Measurements from ENCODE around the gene TBC1D19.
A peak's percentile ranks its signal among the peaks of the same experiment; 100 is the strongest.

The TBC1D19 gene

GRCh38 chr4:26701095-26701494 is 117.2 kb downstream of the TBC1D19 start:
- no peak for TF ChIP-seq CTCF (IDR thresholded peaks at IDR 0.05; ENCODE audit: low read length, missing control alignments)
- H3K4me3 ChIP-seq (replicated peaks; ENCODE audit: low read depth, low read length), result no peak overlapping the region
- DNase-seq (ENCODE audit: low read depth), result no peak

DNA sequence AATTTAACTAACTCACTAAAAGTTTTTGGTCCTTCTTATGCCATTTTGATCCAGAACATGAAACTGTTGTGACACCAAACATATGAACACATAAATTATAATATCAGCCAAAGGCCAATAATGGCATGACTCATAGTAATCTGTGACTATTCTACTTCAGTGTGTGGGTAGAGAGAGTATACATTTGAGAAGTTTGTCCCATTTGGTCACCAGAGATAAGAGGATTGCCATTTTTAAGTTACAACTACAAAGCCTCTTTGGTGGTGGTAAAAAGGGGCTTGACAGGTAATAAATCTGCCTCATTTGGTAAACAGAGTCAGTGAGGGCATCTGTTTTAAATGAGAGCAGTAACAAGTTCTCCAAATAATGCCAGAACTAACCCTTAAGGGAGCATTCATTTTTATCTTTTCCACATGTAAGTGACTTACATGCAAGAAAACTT is 117.9 kb downstream of the TBC1D19 start:
- no peak overlapping the region for H3K4me3 ChIP-seq (replicated peaks; ENCODE audit: low read depth, low read length)
- DNase-seq (ENCODE audit: low read depth), result no peak
- no peak for TF ChIP-seq CTCF (IDR thresholded peaks at IDR 0.05; ENCODE audit: low read length, missing control alignments)

- DNase-seq (ENCODE audit: low read depth), result no peak
- no peak for TF ChIP-seq CTCF (IDR thresholded peaks at IDR 0.05; ENCODE audit: low read length, missing control alignments)
- H3K4me3 ChIP-seq (replicated peaks; ENCODE audit: low read depth, low read length), result no peak overlapping the region
Observed at GRCh38 chr4:26707342-26707741, 123.5 kb downstream of the TBC1D19 start.

GRCh38 chr4:26709246-26709645 is 125.4 kb downstream of the TBC1D19 start:
- no peak for TF ChIP-seq CTCF (IDR thresholded peaks at IDR 0.05; ENCODE audit: low read length, missing control alignments)
- DNase-seq (ENCODE audit: low read depth), result no peak
- no peak overlapping the region for H3K4me3 ChIP-seq (replicated peaks; ENCODE audit: low read depth, low read length)

DNA sequence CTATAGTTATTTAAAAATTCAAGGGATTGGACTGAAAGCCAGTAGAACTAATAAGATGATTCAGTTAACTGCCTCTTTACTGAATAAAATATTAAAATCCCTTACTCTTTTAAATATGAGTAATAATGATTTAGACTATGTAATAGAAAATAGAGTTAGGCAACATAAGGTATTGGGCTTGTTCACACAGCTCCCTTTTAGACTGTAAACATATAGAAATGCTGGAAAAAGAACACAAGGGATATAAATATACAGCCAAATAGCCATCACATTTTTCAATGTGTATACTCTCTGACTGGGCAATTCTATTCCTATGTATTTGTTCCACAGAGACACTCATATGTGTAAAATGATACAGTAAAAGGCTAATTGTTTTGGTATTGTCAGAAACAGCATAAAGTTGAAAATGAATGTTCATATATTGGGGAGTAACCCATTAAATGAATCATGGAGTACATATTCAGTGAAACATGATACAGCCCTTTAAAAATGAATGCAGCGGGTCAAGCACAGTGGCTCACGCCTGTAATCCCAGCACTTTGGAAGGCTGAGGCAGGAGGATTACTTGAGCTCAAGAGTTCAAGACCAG is 129.8 kb downstream of the TBC1D19 start:
- H3K4me3 ChIP-seq (replicated peaks; ENCODE audit: low read depth, low read length), result no peak overlapping the region
- DNase-seq (ENCODE audit: low read depth), result no peak
- TF ChIP-seq CTCF (IDR thresholded peaks at IDR 0.05; ENCODE audit: low read length, missing control alignments), result no peak

DNA sequence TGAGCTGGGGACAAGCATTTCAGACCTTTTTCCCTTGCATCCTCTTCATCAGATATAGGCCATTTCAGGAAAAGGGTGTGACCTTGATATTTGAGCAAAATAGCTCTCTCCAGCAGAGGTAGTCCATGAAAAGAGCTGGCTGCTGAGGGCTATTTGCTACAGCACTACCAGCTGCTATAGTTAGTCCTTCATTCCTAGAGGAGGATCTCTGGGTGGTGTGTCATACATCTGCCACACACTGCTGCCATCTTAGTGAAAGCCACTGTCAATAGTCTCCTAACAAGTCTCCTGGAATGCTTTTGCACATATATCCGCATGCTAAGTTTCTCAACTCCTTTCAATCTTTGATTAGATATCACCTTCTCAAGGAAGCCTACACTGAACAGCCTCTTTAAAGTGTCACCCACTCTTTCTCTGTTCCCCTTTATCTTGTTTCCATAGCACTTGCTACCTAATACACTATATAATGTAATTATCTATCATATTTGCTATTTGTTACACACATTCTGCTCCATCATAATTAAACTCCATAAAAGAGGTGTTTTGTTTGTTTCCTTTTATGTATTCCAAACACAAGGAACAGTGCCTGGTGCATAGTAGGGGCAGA is 131.9 kb downstream of the TBC1D19 start:
- no peak for DNase-seq (ENCODE audit: low read depth)
- no peak overlapping the region for H3K4me3 ChIP-seq (replicated peaks; ENCODE audit: low read depth, low read length)
- TF ChIP-seq CTCF (IDR thresholded peaks at IDR 0.05; ENCODE audit: low read length, missing control alignments), result no peak

GRCh38 chr4:26717332-26717731 is 133.4 kb downstream of the TBC1D19 start:
- H3K4me3 ChIP-seq (replicated peaks; ENCODE audit: low read depth, low read length), result no peak overlapping the region
- DNase-seq (ENCODE audit: low read depth), result peak; percentile 75
- no peak for TF ChIP-seq CTCF (IDR thresholded peaks at IDR 0.05; ENCODE audit: low read length, missing control alignments)
